DOHH2 (cell line): ENCODE data around the gene KIRREL3.

Experiments
- CTCF ChIP-seq: fragments of 200-600 bp; sonication (generic); IDR thresholded peaks from one replicate; pipeline ENCODE4 v1.5.1; 2014; ENCODE audit warnings: antibody characterized with exemption, mild to moderate bottlenecking, low read depth, low read length; ENCODE audit not compliant: poor library complexity, severe bottlenecking
- EZH2phosphoT487 ChIP-seq: fragments of 200-600 bp; sonication (generic); IDR thresholded peaks from 2 replicates; pipeline ENCODE4 v1.6.1; 2017; ENCODE audit warnings: borderline replicate concordance, mild to moderate bottlenecking, antibody characterized with exemption, low read length, moderate library complexity, mixed read lengths

GRCh38 chr11:126748100-126748791 is 252.3 kb downstream of the KIRREL3 start:
- no peak for TF ChIP-seq CTCF
- TF ChIP-seq EZH2phosphoT487 = no peak
